ENCODE data around the gene RASAL2.
"Not testable (repeated sequence)": the region's sequence is repeated elsewhere in the genome, so short reads cannot be mapped to it uniquely, and the experiment has no call there.

Gene RASAL2

DNA sequence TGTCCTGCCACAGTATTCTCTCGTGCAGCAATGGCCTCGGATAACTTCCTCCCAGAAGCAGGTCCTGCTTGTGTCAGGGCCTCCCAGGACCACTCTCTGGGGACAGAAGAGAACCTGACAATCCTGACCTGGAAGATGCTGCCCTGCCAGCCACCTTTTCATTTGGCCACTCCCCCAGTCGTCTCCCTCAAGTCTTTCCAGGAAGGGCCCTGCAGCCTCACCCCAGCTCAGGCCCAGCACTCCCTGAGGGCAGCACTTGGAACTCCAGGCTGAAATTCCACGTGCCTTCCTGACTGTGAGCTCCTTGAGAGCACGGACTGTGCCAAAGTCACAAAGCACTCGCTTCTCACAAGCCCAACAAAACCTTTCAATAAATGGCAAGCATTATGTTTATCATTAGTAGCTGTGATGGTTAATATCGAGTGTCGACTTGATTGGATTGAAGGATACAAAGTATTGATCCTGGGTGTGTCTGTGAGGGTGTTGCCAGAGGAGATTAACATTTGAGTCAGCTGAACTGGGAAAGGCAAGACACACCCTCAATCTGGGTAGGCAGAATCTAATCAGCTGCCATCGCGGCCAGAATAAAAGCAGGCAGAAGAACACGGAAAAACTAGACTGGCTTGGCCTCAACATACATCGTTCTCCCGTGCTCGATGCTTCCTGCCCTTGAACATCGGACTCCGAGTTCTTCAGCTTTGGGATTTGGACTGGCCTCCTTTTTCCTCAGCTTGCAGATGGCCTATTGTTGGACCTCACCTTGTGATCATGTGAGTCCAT lies 405.2 kb downstream of the RASAL2 start:
- H3K27me3 ChIP-seq (ENCODE audit: control insufficient read depth in 1 of 2, insufficient read depth in 2 of 2, low read length in 2 of 2) = no peaks in the 10 kb centered on the region
- H3K9ac ChIP-seq (ENCODE audit: low read length) = no peak overlapping the region
- H3K4me3 ChIP-seq (ENCODE audit: low read depth in 1 of 2, low read length in 2 of 2) = no peak overlapping the region
- no peaks in the 10 kb centered on the region for H3K9me3 ChIP-seq (ENCODE audit: low read length)
- no peaks in the 10 kb centered on the region for H3K4me1 ChIP-seq (ENCODE audit: insufficient read depth, low read length)
- H3K36me3 ChIP-seq (ENCODE audit: insufficient read depth, low read length) = no peaks in the 10 kb centered on the region
- H3K27ac ChIP-seq (ENCODE audit: low read depth, low read length) = no peak overlapping the region

GRCh38 chr1:178500091-178500770 lies 406.3 kb downstream of the RASAL2 start:
- H3K36me3 ChIP-seq (ENCODE audit: insufficient read depth, low read length) = no peaks in the 10 kb centered on the region

DNA sequence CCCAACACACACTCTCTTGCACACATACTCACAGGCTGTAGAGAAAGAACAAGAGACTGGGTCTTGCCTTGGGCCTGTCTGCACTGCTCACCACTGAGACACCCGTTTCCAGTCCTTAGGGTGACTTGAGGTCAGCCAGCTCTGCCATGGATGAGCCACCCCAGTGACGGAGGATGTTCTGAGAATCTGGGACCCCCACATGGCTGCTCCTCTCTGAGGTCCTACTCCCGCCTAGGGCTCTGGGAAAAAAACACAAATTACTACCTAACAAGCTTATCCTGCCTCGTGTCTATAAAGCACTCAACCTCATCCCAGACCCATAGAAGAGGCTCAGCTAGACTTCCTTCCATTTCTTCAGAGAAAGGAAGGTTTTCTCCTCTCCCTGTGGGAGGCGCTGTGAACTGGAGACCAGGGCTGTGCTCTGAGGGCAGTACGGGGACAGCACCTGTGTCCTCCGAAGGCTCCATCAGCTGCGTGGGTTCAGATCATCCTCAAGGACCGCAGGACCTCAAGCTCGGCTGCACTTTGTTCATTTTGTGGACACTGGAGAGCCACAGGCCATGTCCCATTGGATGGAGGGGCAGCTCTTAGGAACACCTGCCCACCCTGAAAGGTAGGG lies 407.1 kb downstream of the RASAL2 start:
- Histone ChIP-seq H3K27ac (ENCODE audit: low read depth, low read length) (no peak overlapping the region), H3K4me3 (ENCODE audit: low read depth in 1 of 2, low read length in 2 of 2) (no peak overlapping the region), H3K36me3 (ENCODE audit: insufficient read depth, low read length) (no peaks in the 10 kb centered on the region), H3K4me1 (ENCODE audit: insufficient read depth, low read length) (no peaks in the 10 kb centered on the region), H3K27me3 (ENCODE audit: control insufficient read depth in 1 of 2, insufficient read depth in 2 of 2, low read length in 2 of 2) (no peaks in the 10 kb centered on the region), H3K9ac (ENCODE audit: low read length) (no peak overlapping the region), H3K9me3 (ENCODE audit: low read length) (no peaks in the 10 kb centered on the region)

More at GRCh38 chr1:178500091-178500770, 406.3 kb downstream of the RASAL2 start:
- Histone ChIP-seq H3K9me3 (ENCODE audit: low read length) (no peaks in the 10 kb centered on the region), H3K27me3 (ENCODE audit: control insufficient read depth in 1 of 2, insufficient read depth in 2 of 2, low read length in 2 of 2) (no peaks in the 10 kb centered on the region), H3K4me1 (ENCODE audit: insufficient read depth, low read length) (no peaks in the 10 kb centered on the region), H3K4me3 (ENCODE audit: low read depth in 1 of 2, low read length in 2 of 2) (no peak overlapping the region), H3K9ac (ENCODE audit: low read length) (no peak overlapping the region), H3K27ac (ENCODE audit: low read depth, low read length) (no peak overlapping the region)

- Histone ChIP-seq H3K36me3 (ENCODE audit: insufficient read depth, low read length) (no peaks in the 10 kb centered on the region), H3K27ac (ENCODE audit: low read depth, low read length) (no peak overlapping the region), H3K4me3 (ENCODE audit: low read depth in 1 of 2, low read length in 2 of 2) (no peak overlapping the region), H3K27me3 (ENCODE audit: control insufficient read depth in 1 of 2, insufficient read depth in 2 of 2, low read length in 2 of 2) (no peaks in the 10 kb centered on the region), H3K9ac (ENCODE audit: low read length) (no peak overlapping the region), H3K9me3 (ENCODE audit: low read length) (no peaks in the 10 kb centered on the region), H3K4me1 (ENCODE audit: insufficient read depth, low read length) (no peaks in the 10 kb centered on the region)
These were observed 407.9 kb downstream of the RASAL2 start for GRCh38 chr1:178501705-178502329.

DNA sequence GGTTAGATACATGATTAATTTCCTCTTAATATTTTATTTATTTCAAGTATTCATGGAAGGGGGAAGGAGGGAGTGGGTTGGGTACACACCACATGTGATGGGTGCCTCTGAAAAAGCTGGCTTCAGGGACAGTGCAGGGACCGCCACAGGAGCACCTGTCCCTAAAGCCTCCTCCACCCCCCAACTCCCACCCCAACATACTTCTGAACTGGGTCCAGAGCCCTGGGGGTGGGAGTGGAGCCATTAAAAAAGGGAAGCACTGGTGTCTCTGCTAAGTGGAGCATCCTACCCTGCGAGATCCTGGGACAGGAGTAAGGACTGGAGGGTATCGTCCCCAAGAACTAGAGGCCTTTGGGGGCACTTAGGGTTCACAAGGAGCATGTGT lies 408.4 kb downstream of the RASAL2 start:
- Histone ChIP-seq H3K36me3 (ENCODE audit: insufficient read depth, low read length) (no peaks in the 10 kb centered on the region), H3K27me3 (ENCODE audit: control insufficient read depth in 1 of 2, insufficient read depth in 2 of 2, low read length in 2 of 2) (no peaks in the 10 kb centered on the region), H3K9me3 (ENCODE audit: low read length) (no peaks in the 10 kb centered on the region), H3K4me3 (ENCODE audit: low read depth in 1 of 2, low read length in 2 of 2) (no peak overlapping the region), H3K9ac (ENCODE audit: low read length) (no peak overlapping the region), H3K27ac (ENCODE audit: low read depth, low read length) (no peak overlapping the region), H3K4me1 (ENCODE audit: insufficient read depth, low read length) (no peaks in the 10 kb centered on the region)

DNA sequence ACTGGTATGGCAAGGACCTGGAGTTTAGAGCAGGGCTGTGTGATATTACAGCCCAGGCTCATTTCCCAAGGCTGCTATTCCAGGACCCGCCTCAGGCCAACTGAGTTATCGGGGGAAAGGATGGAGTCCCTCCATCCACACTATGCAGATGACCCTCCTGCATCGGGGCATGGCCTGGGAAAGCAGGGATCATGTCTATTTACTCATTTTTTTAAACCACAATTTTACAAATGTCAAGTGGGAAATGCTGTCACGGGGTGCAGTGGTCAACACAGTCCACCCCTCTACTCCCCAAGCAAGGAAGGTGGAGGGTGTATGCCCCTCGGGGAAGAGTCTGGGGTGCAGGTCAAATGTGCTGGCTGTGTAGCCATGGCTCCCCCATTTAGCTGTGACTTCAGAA lies 409.0 kb downstream of the RASAL2 start:
- H3K36me3 ChIP-seq (ENCODE audit: insufficient read depth, low read length) = no peaks in the 10 kb centered on the region
- no peak overlapping the region for H3K9ac ChIP-seq (ENCODE audit: low read length)
- H3K27ac ChIP-seq (ENCODE audit: low read depth, low read length) = no peak overlapping the region
- H3K27me3 ChIP-seq (ENCODE audit: control insufficient read depth in 1 of 2, insufficient read depth in 2 of 2, low read length in 2 of 2) = no peaks in the 10 kb centered on the region
- no peaks in the 10 kb centered on the region for H3K9me3 ChIP-seq (ENCODE audit: low read length)
- no peak overlapping the region for H3K4me3 ChIP-seq (ENCODE audit: low read depth in 1 of 2, low read length in 2 of 2)
- H3K4me1 ChIP-seq (ENCODE audit: insufficient read depth, low read length) = no peaks in the 10 kb centered on the region

DNA sequence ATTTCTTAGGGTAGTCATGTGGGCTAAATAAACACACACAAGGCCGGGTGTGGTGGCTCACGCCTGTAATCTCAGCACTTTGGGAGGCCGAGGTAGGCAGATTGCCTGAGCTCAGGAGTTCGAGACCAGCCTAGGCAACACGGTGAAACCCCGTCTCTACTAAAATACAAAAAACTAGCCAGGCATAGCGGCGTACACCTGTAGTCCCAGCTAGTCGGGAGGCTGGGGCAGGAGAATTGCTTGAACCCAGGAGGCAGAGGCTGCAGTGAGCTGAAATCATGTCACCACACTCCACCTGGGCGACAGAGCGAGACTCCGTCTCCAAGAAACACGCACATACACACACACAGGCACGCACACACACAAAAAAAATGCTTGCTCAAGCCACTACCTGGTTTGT lies 409.4 kb downstream of the RASAL2 start:
- not testable (repeated sequence) for H3K36me3 ChIP-seq (ENCODE audit: insufficient read depth, low read length); H3K4me3 ChIP-seq (ENCODE audit: low read depth in 1 of 2, low read length in 2 of 2); H3K9me3 ChIP-seq (ENCODE audit: low read length); H3K27ac ChIP-seq (ENCODE audit: low read depth, low read length); H3K9ac ChIP-seq (ENCODE audit: low read length); H3K4me1 ChIP-seq (ENCODE audit: insufficient read depth, low read length); H3K27me3 ChIP-seq (ENCODE audit: control insufficient read depth in 1 of 2, insufficient read depth in 2 of 2, low read length in 2 of 2)

GRCh38 chr1:178503849-178504248 lies 409.9 kb downstream of the RASAL2 start:
- no peaks in the 10 kb centered on the region for H3K9me3 ChIP-seq (ENCODE audit: low read length)
- no peaks in the 10 kb centered on the region for H3K27me3 ChIP-seq (ENCODE audit: control insufficient read depth in 1 of 2, insufficient read depth in 2 of 2, low read length in 2 of 2)
- no peak overlapping the region for H3K4me3 ChIP-seq (ENCODE audit: low read depth in 1 of 2, low read length in 2 of 2)
- H3K9ac ChIP-seq (ENCODE audit: low read length) = no peak overlapping the region
- H3K36me3 ChIP-seq (ENCODE audit: insufficient read depth, low read length) = no peaks in the 10 kb centered on the region
- H3K4me1 ChIP-seq (ENCODE audit: insufficient read depth, low read length) = no peaks in the 10 kb centered on the region
- H3K27ac ChIP-seq (ENCODE audit: low read depth, low read length) = no peak overlapping the region

DNA sequence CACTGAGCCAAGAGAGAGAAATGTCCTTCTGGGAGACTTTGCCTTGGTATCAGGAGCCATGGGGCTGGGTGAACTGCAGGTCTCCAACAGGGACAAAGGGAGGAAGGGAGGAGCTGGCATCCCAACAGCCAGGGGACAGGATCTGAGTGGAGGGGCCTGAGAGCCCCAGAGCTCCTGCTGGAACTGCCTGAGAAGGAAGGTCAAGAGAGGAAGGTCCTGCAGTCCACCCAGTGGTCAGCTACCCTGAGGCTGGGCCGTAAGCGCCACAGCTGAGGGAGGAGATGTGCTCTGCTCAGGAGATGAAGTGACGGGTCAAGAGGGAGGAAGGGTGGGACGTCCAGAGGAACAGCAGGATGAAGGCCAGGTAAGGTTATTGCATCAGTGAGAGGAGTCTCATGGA lies 410.4 kb downstream of the RASAL2 start:
- no peak overlapping the region for H3K4me3 ChIP-seq (ENCODE audit: low read depth in 1 of 2, low read length in 2 of 2)
- no peaks in the 10 kb centered on the region for H3K36me3 ChIP-seq (ENCODE audit: insufficient read depth, low read length)
- H3K27me3 ChIP-seq (ENCODE audit: control insufficient read depth in 1 of 2, insufficient read depth in 2 of 2, low read length in 2 of 2) = no peaks in the 10 kb centered on the region
- H3K27ac ChIP-seq (ENCODE audit: low read depth, low read length) = no peak overlapping the region
- no peaks in the 10 kb centered on the region for H3K4me1 ChIP-seq (ENCODE audit: insufficient read depth, low read length)
- no peak overlapping the region for H3K9ac ChIP-seq (ENCODE audit: low read length)
- no peaks in the 10 kb centered on the region for H3K9me3 ChIP-seq (ENCODE audit: low read length)

DNA sequence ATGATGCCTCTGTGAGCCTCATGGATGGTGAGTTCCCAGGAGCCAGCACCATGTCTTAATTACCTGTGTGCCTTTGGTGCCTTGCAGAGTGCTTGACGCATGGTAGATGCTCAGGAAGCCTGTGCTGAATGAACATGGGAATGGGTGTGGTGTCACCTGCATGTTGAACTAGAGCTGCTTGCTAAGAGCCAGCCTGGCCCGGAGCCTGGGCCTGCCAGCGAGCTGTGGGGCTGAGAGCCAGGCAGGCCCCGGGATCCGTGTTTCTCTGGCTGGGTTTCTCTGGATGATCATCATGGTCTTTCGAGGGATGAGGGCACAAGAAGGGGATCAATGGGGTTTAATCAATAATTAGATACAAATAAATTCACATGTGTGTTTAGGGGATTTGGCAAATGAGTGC lies 412.3 kb downstream of the RASAL2 start:
- no peak overlapping the region for H3K9ac ChIP-seq (ENCODE audit: low read length)

GRCh38 chr1:178506669-178507068 lies 412.8 kb downstream of the RASAL2 start:
- no peak overlapping the region for H3K4me3 ChIP-seq (ENCODE audit: low read depth in 1 of 2, low read length in 2 of 2)
- no peaks in the 10 kb centered on the region for H3K4me1 ChIP-seq (ENCODE audit: insufficient read depth, low read length)
- no peaks in the 10 kb centered on the region for H3K9me3 ChIP-seq (ENCODE audit: low read length)
- H3K27ac ChIP-seq (ENCODE audit: low read depth, low read length) = no peak overlapping the region
- H3K9ac ChIP-seq (ENCODE audit: low read length) = no peak overlapping the region
- no peaks in the 10 kb centered on the region for H3K27me3 ChIP-seq (ENCODE audit: control insufficient read depth in 1 of 2, insufficient read depth in 2 of 2, low read length in 2 of 2)
- H3K36me3 ChIP-seq (ENCODE audit: insufficient read depth, low read length) = no peaks in the 10 kb centered on the region

More for the DNA sequence above, 412.3 kb downstream of the RASAL2 start:
- Histone ChIP-seq H3K4me1 (ENCODE audit: insufficient read depth, low read length) (no peaks in the 10 kb centered on the region), H3K36me3 (ENCODE audit: insufficient read depth, low read length) (no peaks in the 10 kb centered on the region), H3K27ac (ENCODE audit: low read depth, low read length) (no peak overlapping the region), H3K9me3 (ENCODE audit: low read length) (no peaks in the 10 kb centered on the region), H3K4me3 (ENCODE audit: low read depth in 1 of 2, low read length in 2 of 2) (no peak overlapping the region), H3K27me3 (ENCODE audit: control insufficient read depth in 1 of 2, insufficient read depth in 2 of 2, low read length in 2 of 2) (no peaks in the 10 kb centered on the region)

Measured in muscle layer of colon (tissue), 2 donors.